GM21529 (cell line): ENCODE results near the gene ARHGAP23.
"Not testable (repeated sequence)": the region's sequence is repeated elsewhere in the genome, so short reads cannot be mapped to it uniquely, and the experiment has no call there.

Experiments
- ATAC-seq: cut with Tn5 transposase; IDR thresholded peaks from one replicate; pipeline ENCODE4 v1.9.1; 2021; ENCODE audit not compliant: unreplicated experiment

Gene ARHGAP23

DNA sequence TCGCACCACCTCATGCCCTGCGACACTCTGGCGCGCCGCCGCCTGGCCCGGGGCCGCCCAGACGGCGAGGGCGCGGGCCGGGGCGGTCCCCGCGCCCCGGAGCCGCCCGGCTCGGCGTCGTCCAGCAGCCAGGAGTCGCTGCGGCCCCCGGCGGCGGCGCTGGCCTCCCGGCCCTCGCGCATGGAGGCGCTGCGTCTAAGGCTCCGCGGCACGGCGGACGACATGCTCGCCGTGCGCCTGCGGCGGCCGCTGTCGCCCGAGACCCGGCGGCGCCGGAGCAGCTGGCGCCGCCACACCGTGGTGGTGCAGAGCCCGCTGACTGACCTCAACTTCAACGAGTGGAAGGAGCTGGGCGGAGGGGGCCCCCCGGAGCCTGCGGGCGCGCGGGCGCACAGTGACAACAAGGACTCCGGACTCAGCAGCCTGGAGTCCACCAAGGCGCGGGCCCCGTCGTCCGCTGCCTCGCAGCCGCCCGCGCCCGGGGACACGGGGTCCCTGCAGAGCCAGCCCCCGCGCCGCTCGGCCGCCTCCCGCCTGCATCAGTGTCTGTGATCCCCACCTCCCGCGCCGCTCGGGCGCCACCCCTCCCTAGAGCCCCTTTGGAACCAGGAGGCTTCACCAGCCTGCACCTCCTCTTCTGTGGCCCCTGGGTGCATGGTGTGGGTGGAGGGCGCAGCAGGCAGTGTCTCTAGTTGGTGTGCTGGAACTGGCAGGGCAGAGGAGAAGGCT, 82.3 kb downstream of the ARHGAP23 start:
- no peak for ATAC-seq

DNA sequence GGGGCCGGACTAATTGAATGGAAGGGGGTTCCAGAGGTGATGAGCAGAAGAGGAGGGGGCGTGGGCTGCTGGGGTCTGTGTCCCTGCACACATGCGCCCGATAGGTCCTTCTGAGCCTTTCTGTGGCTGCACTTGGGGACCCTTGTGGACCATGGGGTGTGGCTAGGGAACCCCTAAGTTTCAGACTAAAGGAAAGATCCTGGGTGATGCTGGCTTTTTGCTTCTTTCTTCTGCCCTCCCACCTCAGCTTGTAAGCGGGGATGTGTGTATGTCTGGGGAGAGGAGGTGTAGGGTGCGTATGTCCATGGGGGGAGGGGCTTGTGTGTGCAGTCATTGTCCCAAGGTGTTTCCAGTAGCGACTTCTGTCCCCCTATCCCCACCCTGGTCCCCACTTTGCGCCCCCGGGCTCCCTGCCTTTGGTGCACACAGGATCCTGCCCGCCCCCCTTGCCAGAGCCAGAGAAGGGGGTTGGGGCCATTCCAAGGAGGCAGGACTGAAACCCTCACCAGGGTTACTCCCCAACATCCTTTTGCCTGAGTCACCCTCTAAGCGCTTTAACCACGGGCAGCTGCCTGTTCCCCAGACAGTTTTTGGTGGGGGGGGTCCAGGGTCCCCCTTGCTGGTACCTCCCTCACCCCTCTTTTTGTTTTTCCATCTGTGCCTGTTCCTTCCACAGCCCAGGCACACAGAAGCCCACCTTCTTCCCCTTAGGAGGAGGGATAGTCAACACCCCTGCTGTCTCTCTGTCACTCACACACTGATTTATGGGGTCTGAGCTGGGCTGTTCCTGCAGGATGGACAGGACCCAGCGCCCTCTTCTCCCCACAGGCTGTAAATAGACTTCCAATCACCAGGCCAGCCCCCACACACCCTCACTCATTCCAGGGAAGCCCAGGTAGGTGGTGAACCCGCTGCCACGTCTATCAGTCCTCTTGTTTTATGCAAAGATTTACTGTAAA, 83.2 kb downstream of the ARHGAP23 start:
- no peak for ATAC-seq

DNA sequence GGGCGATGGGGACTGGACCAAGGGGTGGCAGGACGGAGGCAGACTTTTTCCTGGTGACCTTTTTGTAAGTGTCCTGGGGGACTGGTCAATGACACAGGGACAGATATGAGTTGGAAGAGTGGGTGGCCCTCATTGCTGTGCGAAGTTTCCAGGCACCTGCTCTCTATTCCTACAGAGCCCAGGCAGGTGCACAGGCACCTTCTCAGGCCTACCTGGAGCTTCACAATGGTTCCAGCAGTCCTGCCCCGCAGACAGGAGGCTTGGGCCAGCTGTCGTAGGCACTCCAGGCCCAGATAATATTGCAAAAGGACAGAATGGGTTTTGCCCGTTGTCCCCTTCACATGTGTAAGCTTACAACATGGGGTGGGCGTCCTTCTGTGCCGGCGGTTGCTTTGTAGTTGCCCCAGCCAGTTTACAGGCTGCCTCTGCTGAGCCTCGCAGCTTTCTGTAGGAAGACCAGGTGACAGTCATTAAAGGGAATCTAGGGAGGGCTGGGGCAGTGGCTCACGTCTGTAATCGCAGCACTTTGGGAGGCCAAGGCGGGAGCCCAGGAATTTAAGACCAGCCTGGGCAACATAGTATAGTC, 84.3 kb downstream of the ARHGAP23 start:
- no peak for ATAC-seq

DNA sequence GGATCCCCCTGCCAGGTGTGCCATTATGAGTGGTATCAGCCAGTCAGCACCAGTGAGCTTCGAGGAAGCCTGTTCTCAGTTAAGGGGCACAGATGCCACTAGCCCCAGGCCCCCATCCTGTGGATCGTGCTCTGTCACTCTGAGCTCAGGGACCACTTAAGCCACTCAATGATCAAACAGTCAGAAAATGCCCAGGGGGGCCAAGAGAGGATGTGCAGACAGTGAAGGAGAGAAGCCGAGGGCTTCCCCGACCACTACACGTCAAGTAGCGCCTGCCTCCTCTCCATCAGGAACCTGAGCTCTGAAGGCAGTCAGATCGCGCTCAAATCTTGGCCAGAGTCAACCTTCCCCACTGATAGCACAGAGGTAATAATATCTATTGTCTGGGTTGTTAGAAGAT, 98.3 kb downstream of the ARHGAP23 start:
- not testable (repeated sequence) for ATAC-seq

DNA sequence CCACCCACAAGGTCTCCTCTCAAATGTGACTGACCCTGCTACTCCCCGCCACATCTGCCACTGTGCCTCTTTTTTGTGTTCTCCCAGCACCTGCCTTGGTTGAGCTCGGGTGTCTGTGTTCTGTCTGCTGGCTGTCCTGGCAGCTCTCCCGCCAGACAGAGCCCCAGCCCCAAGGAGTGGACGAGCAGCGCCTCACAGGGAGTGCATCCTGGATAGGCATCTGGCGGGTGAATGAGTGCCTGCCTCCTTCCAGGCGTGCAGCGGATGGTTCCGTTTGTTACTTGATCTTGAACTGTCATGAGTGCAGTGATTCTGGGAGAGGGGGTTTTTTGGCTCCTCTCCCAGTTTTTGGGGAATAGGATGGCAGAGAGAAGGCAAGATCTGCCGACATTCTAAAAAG, 99.9 kb downstream of the ARHGAP23 start:
- ATAC-seq, result not testable (repeated sequence)

DNA sequence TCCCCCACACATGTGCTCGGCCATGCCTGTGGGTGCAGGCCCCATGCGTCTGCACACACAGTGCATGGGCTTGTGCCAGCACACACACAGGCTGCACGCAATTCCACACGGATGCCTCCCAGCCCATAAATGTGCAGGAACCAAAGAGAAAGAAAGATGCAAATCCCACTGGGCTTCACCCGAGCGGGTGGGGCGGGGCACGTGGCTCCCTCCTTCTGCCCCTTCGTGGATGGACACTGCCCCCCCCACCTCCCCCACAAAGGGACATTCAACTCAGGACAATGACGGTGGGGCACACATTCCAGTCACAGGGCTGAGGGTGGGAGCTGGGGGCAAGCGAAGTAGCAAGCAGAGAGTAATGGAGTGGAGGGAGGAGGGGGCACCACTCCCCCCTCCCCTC, 102.6 kb downstream of the ARHGAP23 start:
- ATAC-seq, result not testable (repeated sequence)

DNA sequence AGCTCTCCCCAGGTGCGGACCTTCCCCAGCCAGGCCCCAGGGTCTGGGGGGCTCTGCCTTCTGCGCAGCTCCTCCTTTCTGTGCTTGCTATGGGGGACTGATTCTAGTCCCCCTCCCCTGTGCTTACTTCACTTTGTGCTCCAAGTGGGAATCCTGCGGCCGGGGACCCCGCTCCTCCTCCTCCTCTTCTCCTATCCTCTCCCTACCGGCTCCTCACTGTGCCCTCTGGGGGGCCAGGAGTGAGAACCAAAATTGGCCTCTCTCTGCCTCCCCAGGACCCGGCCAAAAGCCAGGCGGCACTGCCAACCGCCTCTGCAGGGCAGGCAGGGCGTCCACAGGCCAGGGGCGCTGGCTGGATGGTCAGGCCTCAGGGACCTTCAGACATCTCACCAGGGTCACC, 103.5 kb downstream of the ARHGAP23 start:
- not testable (repeated sequence) for ATAC-seq

DNA sequence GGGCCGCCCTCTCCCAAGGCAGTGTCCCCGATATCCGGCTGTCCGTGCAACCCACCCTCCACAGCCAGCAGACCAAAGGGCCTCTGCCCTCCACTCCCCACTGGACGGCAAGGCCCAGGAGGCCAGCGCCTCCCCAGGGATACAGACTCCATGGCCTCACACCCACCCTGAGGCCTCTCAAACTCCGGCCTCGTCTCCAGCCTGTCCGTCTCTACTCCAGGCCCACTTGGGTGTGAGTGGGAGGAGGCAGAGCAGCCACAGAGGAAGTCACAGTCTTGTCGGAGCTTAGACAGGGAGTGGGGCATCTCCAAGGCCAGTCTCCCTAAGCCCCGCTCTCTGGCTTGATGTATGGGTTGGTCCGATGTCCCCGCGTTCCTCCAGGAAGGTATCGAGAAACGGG, 104.2 kb downstream of the ARHGAP23 start:
- ATAC-seq, result no peak

DNA sequence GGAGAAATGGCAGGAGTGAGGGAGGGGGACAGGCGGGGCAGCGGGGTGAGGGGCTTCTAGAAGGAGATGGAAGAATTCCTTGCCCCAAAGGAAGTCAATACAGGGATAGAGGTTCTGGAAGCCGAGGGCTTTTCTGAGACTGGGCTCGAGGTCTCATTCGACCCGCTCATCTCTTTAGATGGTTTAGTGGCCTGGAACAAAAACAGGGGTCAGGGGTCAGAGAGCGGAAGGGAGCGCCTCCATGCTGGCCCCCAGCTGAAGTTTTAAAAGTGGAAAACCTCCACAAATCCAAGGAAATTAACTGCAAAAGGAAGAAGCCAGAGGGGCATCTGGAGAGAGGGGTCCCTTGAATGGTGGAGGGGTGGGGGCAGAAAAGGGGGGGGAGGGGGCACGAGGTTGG, 105.0 kb downstream of the ARHGAP23 start:
- no peak for ATAC-seq

DNA sequence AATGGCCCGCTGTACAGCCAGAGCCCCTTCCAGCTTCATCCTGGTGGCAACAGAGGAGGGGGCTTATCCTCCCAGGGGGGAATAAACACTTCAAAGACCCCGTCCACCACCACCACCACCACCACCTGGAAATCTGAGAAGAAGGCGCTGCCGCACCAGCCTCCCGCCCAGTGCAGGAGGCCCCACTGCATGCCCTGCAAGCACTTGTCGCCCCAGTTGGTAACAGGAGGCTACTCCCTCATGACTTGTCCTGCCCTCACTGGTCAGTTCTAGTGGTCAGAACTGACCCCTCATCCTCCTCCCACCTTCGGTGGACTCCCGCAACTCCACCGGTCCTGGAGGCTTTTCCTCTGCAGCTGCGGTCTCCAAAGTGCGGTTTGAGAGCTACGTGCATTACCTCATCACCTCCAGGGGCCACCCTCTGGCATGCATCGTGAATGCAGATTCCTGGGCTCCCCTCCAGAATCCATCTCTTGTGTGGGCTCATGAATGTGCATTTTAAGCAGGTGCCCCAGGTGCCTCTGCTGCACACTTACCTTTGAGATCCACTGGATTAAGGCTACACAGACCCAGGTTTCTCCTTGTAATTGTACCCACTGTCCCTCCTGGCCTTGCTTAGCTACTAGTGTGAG, 105.7 kb downstream of the ARHGAP23 start:
- ATAC-seq, result no peak

DNA sequence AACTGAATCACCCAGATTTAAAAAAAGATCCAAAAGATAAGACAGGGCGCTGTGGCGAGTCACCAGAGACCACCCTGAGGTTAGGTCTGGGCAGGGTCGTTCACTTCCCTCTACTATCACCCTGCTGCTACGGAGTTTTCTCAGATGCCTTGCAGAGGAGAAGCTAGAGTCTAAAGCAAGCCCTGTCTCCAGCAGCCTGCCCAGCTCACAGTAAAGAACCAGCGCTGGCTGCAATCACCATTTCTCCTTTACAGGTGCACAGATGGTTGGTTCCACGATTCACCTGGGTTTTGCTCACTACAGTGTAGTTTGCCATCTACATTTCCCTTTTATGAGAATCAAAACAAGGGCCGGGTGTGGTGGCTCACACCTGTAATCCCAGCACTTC, 106.2 kb downstream of the ARHGAP23 start:
- ATAC-seq, result no peak

DNA sequence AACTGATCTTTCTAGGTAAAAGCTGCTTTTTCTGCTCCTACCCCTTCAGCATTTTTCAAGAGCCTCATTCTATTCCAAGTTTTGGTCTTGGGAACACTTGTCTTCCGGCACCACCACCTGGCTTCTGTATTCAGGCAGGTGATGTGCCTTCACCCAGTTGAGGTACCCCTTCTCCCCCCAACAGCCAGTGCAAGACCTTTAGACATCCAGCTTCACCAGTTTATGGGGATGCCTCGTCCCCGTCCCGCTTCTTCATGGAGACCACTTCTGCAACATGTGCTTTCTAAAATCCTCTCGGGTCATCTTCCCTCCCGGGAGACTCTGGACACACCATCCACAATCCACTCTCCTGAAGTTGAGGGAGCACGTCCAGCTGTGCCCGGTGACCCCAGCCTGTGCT, 107.6 kb downstream of the ARHGAP23 start:
- ATAC-seq, result no peak

DNA sequence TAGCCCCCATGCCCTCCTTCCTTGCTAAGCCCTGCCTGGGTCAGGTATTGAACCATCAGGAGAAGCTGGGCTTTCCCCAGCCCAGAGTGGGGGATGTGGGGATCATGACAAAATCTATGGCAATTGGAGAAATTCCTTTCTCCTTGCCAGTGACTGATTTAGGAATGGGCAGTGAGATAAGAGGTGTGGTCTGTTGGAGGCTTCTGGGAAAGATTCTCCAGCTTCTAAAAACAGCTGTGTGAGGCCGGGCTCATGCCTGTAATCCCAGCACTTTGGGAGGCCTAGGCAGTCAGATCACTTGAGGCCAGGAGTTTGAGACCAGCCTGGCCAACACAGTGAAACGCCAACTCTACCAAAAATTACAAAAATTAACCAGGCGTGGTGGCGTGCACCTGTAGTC, 108.4 kb downstream of the ARHGAP23 start:
- ATAC-seq, result no peak

DNA sequence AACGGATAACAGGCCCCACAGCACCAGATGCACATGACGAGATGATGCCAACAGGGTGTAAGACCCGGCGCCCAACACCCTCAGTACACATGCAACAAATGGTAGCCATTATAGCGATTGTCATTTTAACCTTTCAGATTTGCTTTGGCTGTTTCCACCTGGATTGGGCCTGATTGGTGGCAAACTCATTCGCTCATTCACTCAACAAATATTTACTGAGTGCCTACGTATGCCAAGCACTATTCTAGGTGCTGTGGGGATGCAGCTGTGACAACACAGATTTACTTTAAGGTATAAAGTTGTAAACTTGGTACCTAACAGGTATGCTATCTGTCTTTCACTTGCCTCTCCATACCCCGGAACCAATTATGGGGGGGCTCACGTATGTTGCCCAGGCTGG, 110.6 kb downstream of the ARHGAP23 start:
- no peak for ATAC-seq

DNA sequence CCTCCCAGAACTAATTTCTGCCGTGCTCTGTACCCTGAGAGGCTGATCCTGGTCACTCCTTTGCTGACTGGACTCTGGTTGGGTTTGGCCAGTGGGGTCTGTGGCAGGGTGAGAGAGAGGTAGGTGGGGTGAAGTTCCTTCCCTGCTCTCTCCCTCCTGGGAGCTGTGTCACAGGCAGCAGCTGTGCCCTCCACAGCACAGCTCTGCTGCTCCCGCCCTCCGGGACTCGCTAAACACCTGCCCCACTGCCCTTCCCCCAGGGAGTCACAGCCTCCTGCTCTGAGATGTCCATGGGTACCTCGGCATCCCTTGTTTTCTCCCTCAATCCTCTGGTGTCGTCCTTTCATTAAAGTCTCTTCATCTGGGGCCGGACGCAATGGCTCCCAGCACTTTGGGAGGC, 111.1 kb downstream of the ARHGAP23 start:
- ATAC-seq, result no peak

DNA sequence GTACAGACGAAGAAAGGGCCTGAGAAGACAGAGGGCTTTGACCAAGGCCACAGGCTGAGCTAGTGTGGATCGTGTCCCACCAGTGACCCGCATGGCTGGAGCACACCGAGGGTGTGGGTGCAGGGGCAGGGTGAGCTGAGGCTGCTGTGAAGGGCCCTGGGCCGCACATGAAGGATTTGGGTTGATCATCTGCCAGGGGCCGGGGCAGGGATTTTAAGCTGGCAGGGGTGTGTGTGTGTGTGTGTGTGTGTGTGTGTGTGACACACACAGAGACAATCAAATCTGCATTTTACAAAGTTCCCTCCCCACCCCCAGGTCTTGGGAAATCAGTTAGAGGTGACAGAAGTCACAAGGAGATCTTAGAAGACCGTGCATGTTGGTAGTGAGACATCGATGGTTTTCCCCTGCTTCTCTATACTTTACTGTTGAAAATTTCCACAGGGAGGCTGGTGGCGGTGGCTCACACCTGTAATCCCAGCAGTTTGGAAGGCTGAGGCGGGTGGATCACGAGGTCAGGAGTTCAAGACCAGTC, 112.3 kb downstream of the ARHGAP23 start:
- ATAC-seq, result no peak

DNA sequence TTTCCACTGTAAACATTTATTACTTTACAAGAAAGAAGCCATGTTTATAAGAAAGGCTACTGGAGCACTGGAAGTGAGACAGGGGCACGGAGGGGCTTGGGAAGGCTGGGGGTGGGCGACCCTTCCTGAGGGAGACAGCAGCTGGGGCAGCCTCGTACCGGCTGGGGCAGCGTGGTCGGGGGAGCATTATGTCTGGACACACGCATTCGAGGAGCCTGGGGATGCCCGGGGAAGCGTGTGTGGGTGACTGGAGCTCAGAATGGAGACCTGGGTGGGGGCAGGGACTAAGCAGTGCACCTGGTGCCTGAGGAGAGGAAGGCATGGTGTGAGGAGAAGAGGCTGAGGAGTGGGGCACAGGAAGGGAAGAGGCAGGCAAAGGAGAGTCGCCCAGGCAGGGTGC, 113.0 kb downstream of the ARHGAP23 start:
- no peak for ATAC-seq

DNA sequence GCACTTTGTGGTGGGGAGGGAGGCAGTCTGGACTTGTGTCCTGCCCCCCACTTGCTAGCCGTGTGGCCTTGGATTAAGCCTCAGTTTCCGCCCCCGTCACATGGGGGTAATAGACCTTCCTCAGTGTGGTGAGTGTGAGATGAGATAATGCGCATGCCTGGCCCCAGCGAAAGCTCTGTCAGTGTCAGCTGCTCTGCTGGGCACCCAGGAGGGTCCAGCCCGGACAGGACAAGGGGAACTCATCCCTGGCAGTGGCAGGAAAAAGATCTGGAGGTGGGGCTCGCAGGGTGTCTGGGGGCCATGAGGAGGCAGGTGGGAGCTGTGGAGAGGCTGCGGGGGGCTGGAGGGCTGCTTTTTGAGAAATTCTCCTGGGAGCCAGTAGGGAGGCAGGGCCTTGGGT, 114.0 kb downstream of the ARHGAP23 start:
- no peak for ATAC-seq

DNA sequence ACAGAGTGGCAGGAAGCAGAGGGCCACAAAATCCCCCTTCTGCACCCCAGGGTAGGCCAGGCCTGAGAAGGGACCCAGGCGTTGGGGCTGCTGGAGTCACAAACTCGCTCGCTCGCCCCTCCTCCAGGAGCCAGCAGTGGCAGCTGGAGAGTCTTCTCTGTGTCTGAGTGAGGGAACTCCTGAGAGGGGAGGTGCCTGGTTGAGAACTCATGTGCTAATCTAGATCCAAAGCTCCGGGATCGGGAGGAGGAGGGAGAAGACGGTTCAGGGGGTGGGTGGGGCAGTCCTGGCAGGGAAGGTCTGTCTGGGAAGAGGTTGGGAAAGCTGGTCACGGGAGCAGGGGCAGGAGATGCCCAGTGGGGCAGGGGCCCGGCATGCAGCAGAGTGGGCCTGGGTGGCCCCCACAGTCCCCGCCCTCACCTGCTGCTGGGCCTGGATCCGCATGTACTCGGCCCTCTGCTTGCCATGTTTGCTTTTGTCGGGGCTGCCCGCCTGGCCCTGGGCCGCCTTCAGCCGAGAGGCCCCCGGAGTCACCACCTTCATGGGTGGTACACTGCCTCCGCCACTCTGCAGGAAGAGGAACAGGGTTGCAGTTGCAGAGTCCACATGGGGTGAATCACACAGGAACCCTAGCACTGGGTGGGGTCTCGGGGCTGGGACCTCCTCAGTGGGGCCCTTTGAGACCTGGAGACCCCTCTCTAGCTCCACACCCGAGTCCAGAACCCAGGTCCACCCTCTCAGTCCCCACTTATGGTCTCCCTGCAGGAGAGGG, 115.3 kb downstream of the ARHGAP23 start:
- ATAC-seq, result no peak

DNA sequence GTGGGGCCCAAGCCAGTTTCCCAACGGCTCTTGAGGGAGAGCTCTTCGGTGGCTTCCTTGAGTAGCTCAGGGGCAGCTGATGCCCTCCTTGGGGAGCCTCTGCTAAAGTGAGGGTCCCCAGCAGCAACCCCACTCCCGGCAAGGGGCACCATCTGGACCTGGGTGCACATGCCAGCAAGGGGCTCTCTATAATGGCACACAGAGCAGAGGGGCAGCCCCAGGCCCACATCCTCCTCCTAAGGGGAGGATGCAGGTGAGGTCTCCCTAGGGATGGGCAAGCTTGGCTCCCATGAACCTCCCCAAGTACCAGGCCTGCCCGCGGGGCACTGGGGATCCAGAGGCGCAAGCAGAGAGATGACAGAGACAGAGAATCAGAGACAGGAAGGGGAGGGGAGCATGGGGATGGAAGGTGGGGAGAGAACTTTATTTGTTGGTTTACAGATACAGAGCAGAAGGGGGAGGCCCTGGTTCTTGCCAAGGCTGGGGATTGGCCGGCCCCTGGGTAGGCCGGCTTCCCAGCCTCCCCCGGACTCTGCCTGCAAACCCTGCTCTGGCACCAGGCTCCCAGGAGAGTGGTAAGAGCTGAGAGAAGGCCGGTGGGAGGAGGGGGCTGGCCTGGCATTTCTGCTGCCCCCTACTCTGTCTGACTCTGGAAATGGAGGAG, 116.0 kb downstream of the ARHGAP23 start:
- no peak for ATAC-seq
